Measurements from ENCODE around the gene TMEM270. TPM values are rescaled to one million over a fixed set of nuclear protein-coding genes. Genes with fewer than 3 reads are reported as not detected.

TMEM270 gene
- total RNA-seq = not detected
- polyA plus RNA-seq (2013, experiment 1 of 2) = not detected
- not detected for polyA plus RNA-seq (2013, experiment 2 of 2)
- 0 to 0.08 (median 0) reads per million in 172 experiments for total RNA-seq

DNA sequence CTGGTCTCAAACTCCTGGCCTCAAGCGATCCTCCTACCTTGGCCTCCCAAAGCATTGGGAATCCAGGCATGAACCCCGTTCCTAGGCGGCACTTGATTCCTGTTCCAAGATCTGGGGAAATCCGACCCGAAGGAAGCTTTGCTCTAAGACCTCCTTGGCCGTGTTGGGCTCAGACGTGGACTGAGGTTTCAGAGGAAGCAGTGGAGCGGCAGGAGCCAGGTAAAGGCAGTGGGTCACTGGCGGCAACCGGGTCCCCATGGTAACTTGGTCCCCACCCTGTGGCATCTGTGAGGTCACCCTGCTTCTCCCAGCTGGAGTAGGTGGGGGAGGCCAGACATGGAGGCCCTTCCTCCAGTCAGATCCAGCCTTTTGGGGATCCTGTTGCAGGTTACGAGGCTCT, at the start of gene TMEM270:
Gene TMEM270, plus strand, starts transcription at position 301 of the 400 bp plus-strand sequence. Its CDS starts 36 bp downstream, at position 337.
- no peaks in the 10 kb centered on the region for H3K4me1 Mint-ChIP-seq (ENCODE audit: low read depth)
- POLR2A ChIA-PET = no interaction called here
- ATAC-seq (ENCODE audit: poor library complexity) = no peak
- peaks cover 8% of the 10 kb centered on the region for H3K27me3 Mint-ChIP-seq
- H3K4me1 ChIP-seq (ENCODE audit: insufficient read depth, low read length) = peaks cover 2% of the 10 kb centered on the region
- no peak for TF ChIP-seq CTCF (IDR thresholded peaks at IDR 0.05)
- intact Hi-C loops (cut with DNase I, micrococcal nuclease) = no loop called here
- no peaks in the 10 kb centered on the region for H3K36me3 Mint-ChIP-seq (ENCODE audit: low read depth)
- H3K9me3 ChIP-seq (ENCODE audit: control insufficient read depth in 1 of 2, insufficient read depth in 1 of 2, low read length in 2 of 2) = no peaks in the 10 kb centered on the region
- no peaks in the 10 kb centered on the region for H3K36me3 ChIP-seq (ENCODE audit: insufficient read depth, low read length)
- no peak for DNase-seq
- H3K4me3 ChIP-seq (ENCODE audit: low read length) = no peak within 1 kb of the TSS
- no peaks in the 10 kb centered on the region for H3K27me3 ChIP-seq (ENCODE audit: control insufficient read depth in 1 of 2, insufficient read depth in 2 of 2, low read length in 2 of 2)
- H3K27ac ChIP-seq (ENCODE audit: low read depth in 1 of 2, low read length in 2 of 2) = no peak within 1 kb of the TSS
- no peaks in the 10 kb centered on the region for H3K9me3 Mint-ChIP-seq
- H3K27ac Mint-ChIP-seq = no peak within 1 kb of the TSS
- CTCF ChIA-PET = no interaction called here
- H3K4me3 Mint-ChIP-seq = no peak within 1 kb of the TSS

- no peaks in the 10 kb centered on the region for H3K9me3 Mint-ChIP-seq
- peaks cover 11 to 21% of the 10 kb centered on the region in 2 experiments for H3K9me3 ChIP-seq (ENCODE audit: control insufficient read depth in 1 of 2, insufficient read depth in 1 of 2, low read length in 2 of 2)
- H3K36me3 Mint-ChIP-seq (ENCODE audit: low read depth) = no peaks in the 10 kb centered on the region
- H3K27ac ChIP-seq (ENCODE audit: low read depth in 1 of 2, low read length in 2 of 2) = no peak overlapping the region
- H3K4me1 ChIP-seq (ENCODE audit: insufficient read depth, low read length) = peaks cover 4% of the 10 kb centered on the region
- no peak overlapping the region for H3K4me3 ChIP-seq (ENCODE audit: low read length)
- no peak overlapping the region for H3K27ac Mint-ChIP-seq
- H3K4me1 Mint-ChIP-seq (ENCODE audit: low read depth) = no peaks in the 10 kb centered on the region
- peaks cover 0 to 4% of the 10 kb centered on the region in 2 experiments for H3K27me3 ChIP-seq (ENCODE audit: control insufficient read depth in 1 of 2, insufficient read depth in 2 of 2, low read length in 2 of 2)
- ChIA-PET POLR2A (no interaction called here), CTCF (no interaction called here)
- no peak overlapping the region for H3K4me3 Mint-ChIP-seq
- no peaks in the 10 kb centered on the region for H3K36me3 ChIP-seq (ENCODE audit: insufficient read depth, low read length)
- TF ChIP-seq CTCF (IDR thresholded peaks at IDR 0.05) = peak; percentile 61
- ATAC-seq (ENCODE audit: poor library complexity) (peak; percentile 81), DNase-seq (peak in 13 of 14 experiments; percentile 19 to 70 (median 43))
- peaks cover 9% of the 10 kb centered on the region for H3K27me3 Mint-ChIP-seq
- intact Hi-C loops (cut with DNase I, micrococcal nuclease) = loop anchor here (1.0 kb wide), 1 partner anchor 44 kb away; no protein-coding TSS in a partner anchor
Measured at GRCh38 chr7:73811760-73812168, 49.2 kb upstream of the TMEM270 start.

- no peaks in the 10 kb centered on the region for H3K9me3 Mint-ChIP-seq
- Histone ChIP-seq H3K36me3 (ENCODE audit: insufficient read depth, low read length) (no peaks in the 10 kb centered on the region), H3K27me3 (ENCODE audit: control insufficient read depth in 1 of 2, insufficient read depth in 2 of 2, low read length in 2 of 2) (peaks cover 0 to 4% of the 10 kb centered on the region in 2 experiments), H3K9me3 (ENCODE audit: control insufficient read depth in 1 of 2, insufficient read depth in 1 of 2, low read length in 2 of 2) (peaks cover 11 to 21% of the 10 kb centered on the region in 2 experiments), H3K4me3 (ENCODE audit: low read length) (no peak overlapping the region), H3K4me1 (ENCODE audit: insufficient read depth, low read length) (peaks cover 4% of the 10 kb centered on the region), H3K27ac (ENCODE audit: low read depth in 1 of 2, low read length in 2 of 2) (no peak overlapping the region)
- peaks cover 9% of the 10 kb centered on the region for H3K27me3 Mint-ChIP-seq
- TF ChIP-seq CTCF (IDR thresholded peaks at IDR 0.05) = no peak
- no peaks in the 10 kb centered on the region for H3K4me1 Mint-ChIP-seq (ENCODE audit: low read depth)
- ChIA-PET CTCF (no interaction called here), POLR2A (no interaction called here)
- intact Hi-C loops (cut with DNase I, micrococcal nuclease) = no loop called here
- no peak overlapping the region for H3K4me3 Mint-ChIP-seq
- no peak overlapping the region for H3K27ac Mint-ChIP-seq
- DNase-seq (no peak), ATAC-seq (ENCODE audit: poor library complexity) (no peak)
- no peaks in the 10 kb centered on the region for H3K36me3 Mint-ChIP-seq (ENCODE audit: low read depth)
Measured at GRCh38 chr7:73812996-73813395, 48.0 kb upstream of the TMEM270 start.

Data from CD4-positive, alpha-beta T cell (primary cell).